GM21786 (cell line): ENCODE results near the gene PDCD1LG2.
"Not testable (repeated sequence)": the region's sequence is repeated elsewhere in the genome, so short reads cannot be mapped to it uniquely, and the experiment has no call there.

ENCODE experiments used
- ATAC-seq: cut with Tn5 transposase; IDR thresholded peaks from one replicate; pipeline ENCODE4 v1.9.1; 2021; ENCODE audit not compliant: unreplicated experiment

The PDCD1LG2 gene

GRCh38 chr9:5493679-5494511 lies 16.4 kb upstream of the PDCD1LG2 start:
- ATAC-seq, result peak; percentile 84

GRCh38 chr9:5494765-5495164 lies 15.6 kb upstream of the PDCD1LG2 start:
- ATAC-seq, result not testable (repeated sequence)

- no peak for ATAC-seq
Measured at GRCh38 chr9:5499157-5499556, 11.2 kb upstream of the PDCD1LG2 start.

GRCh38 chr9:5499889-5500398 lies 10.4 kb upstream of the PDCD1LG2 start:
- no peak for ATAC-seq

GRCh38 chr9:5500441-5501235 lies 9.7 kb upstream of the PDCD1LG2 start:
- no peak for ATAC-seq

GRCh38 chr9:5502553-5502952 lies 7.8 kb upstream of the PDCD1LG2 start:
- no peak for ATAC-seq

GRCh38 chr9:5509573-5509972 lies 758 bp upstream of the PDCD1LG2 start:
- no peak for ATAC-seq

- no peak for ATAC-seq
Measured at GRCh38 chr9:5510989-5511388, 658 bp downstream of the PDCD1LG2 start.

GRCh38 chr9:5511476-5511875 lies 1.1 kb downstream of the PDCD1LG2 start:
- ATAC-seq, result no peak

GRCh38 chr9:5511935-5512580 lies 1.7 kb downstream of the PDCD1LG2 start:
- ATAC-seq, result no peak

- ATAC-seq, result no peak
Measured at GRCh38 chr9:5512658-5513452, 2.5 kb downstream of the PDCD1LG2 start.

GRCh38 chr9:5513966-5514616 lies 3.8 kb downstream of the PDCD1LG2 start:
- ATAC-seq, result no peak

GRCh38 chr9:5514617-5515260 lies 4.4 kb downstream of the PDCD1LG2 start:
- no peak for ATAC-seq

GRCh38 chr9:5515261-5515650 lies 4.9 kb downstream of the PDCD1LG2 start:
- ATAC-seq, result no peak

- no peak for ATAC-seq
Measured at GRCh38 chr9:5516453-5517220, 6.3 kb downstream of the PDCD1LG2 start.

GRCh38 chr9:5518171-5518936 lies 8.0 kb downstream of the PDCD1LG2 start:
- peak; percentile 66 for ATAC-seq

- peak; percentile 34 for ATAC-seq
Measured at GRCh38 chr9:5518937-5519319, 8.6 kb downstream of the PDCD1LG2 start.

GRCh38 chr9:5524090-5524489 lies 13.8 kb downstream of the PDCD1LG2 start:
- no peak for ATAC-seq
